Fibroblast of the aortic adventitia (primary cell): ENCODE measurements around the gene SLC24A3. TPM values are rescaled to one million over a fixed set of nuclear protein-coding genes. Genes with fewer than 3 reads are reported as not detected.
A peak's percentile ranks its signal among the peaks of the same experiment; 100 is the strongest.

Experiments used
- DNase-seq: peaks from one replicate; pipeline ENCODE4 v3.0.0-alpha.2; 2010; ENCODE audit warnings: low read depth
- H3K4me3 ChIP-seq: 2 replicates; pipeline ENCODE4 v1.5.1; 2011; ENCODE audit warnings: low read depth, mild to moderate bottlenecking, control low read depth, low read length, moderate library complexity
- total RNA-seq: library from RNA; depleted of rRNA; stranded (reverse); fragments of >200 nt; gene quantifications from 2 replicates; pipeline ENCODE4 v1.2.3, GENCODE V29; 2012; ENCODE audit warnings: low replicate concordance
- TF ChIP-seq, protein P1 (sequence below): IDR thresholded peaks from 2 replicates; pipeline ENCODE4 v1.5.1; 2011; ENCODE audit warnings: mild to moderate bottlenecking, low read length, control low read depth, inconsistent platforms; ENCODE audit not compliant: insufficient read depth

The SLC24A3 gene
- total RNA-seq, 1 donor, result not detected

GRCh38 chr20:19288636-19289035, 76.2 kb downstream of the SLC24A3 start:
- TF ChIP-seq, protein P1, sequence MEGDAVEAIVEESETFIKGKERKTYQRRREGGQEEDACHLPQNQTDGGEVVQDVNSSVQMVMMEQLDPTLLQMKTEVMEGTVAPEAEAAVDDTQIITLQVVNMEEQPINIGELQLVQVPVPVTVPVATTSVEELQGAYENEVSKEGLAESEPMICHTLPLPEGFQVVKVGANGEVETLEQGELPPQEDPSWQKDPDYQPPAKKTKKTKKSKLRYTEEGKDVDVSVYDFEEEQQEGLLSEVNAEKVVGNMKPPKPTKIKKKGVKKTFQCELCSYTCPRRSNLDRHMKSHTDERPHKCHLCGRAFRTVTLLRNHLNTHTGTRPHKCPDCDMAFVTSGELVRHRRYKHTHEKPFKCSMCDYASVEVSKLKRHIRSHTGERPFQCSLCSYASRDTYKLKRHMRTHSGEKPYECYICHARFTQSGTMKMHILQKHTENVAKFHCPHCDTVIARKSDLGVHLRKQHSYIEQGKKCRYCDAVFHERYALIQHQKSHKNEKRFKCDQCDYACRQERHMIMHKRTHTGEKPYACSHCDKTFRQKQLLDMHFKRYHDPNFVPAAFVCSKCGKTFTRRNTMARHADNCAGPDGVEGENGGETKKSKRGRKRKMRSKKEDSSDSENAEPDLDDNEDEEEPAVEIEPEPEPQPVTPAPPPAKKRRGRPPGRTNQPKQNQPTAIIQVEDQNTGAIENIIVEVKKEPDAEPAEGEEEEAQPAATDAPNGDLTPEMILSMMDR, result no peak
- no peak overlapping the region for H3K4me3 ChIP-seq
- no peak for DNase-seq

GRCh38 chr20:19289451-19289850, 77.0 kb downstream of the SLC24A3 start:
- H3K4me3 ChIP-seq, result no peak overlapping the region
- TF ChIP-seq, protein P1, result no peak
- DNase-seq, result no peak

DNA sequence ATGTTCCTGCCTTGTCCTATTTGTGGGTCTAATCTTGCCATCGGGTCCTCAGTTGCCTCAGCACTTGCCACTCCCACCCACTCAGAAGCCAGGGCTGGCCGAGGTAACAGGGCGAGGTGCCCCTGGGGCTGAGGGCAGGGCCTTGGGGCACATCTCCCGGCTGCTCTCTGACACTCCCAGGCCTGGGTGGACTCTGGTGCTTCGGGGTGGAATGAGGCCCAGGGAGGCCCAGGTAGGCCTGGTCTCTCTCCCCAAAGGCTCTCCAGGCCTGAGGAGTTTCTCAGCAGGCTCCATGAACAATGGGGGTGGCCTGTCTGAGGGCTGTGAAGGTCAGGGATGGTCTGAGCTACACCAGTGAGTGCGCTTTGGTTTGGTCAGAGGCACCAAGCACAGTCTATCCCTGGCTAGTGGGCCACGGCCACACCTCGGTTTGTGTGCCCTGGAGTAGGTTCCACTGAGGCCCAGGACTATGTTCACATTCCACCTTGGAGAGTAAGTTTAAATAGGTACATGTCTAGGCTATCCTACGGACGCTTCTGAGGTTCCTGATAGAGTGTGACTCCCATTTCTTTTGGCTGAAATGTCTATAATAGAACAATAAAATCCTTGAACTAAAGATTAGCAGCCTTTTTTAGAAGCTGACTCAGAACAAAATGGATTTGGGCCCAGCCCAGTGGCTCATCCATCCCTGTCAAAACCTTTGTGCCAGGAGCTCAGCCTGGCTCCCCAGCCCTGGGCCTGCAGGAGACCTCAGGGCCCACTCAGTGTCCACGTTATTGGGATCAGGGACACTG, 78.8 kb downstream of the SLC24A3 start:
- TF ChIP-seq, protein P1, result no peak
- H3K4me3 ChIP-seq, result no peak overlapping the region
- peak; percentile 4 for DNase-seq

- TF ChIP-seq, protein P1, result no peak
- H3K4me3 ChIP-seq, result no peak overlapping the region
- DNase-seq, result no peak
Observed at GRCh38 chr20:19291818-19292132, 79.3 kb downstream of the SLC24A3 start.

DNA sequence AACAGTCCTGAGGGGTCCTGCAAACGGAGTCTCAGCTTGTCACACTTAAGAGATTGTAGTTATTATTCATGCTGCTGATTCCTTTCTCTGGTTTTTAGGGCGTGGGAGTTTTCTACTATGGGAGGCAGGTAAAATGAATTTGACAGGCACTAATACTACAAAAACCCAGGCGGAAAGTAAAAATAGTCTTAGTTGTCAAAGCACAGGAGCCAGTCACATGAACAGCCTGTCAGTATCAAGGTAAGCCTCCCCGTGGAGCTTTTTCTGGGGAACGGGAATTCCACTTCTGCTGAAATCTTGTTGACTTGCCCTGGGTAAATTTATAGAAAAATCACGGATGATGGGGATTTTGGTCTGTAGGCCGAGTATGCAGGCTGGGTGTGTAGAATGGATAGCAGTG, 79.8 kb downstream of the SLC24A3 start:
- TF ChIP-seq, protein P1, result no peak
- H3K4me3 ChIP-seq, result no peak overlapping the region
- no peak for DNase-seq

DNA sequence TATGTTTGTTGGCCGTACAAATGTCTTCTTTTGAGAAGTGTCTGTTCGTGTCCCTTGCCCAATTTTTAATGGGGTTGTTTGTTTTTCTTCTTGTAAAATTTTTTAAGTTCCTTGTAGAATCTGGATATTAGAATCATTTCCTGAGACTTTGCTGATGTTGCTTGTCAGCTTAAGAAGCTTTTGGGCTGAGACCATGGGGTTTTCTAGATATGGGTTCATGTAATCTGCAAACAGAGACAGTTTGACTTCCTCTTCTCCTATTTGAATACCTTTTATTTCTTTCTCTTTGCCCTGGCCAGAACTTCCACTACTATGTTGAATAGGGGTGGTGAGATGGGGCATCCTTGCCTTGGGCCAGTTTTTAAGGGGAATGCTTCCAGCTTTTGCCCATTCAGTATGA, 82.6 kb downstream of the SLC24A3 start:
- no peak for DNase-seq
- no peak overlapping the region for H3K4me3 ChIP-seq
- TF ChIP-seq, protein P1, result no peak

- no peak overlapping the region for H3K4me3 ChIP-seq
- no peak for DNase-seq
- TF ChIP-seq, protein P1, result no peak
Observed at GRCh38 chr20:19298652-19299051, 86.2 kb downstream of the SLC24A3 start.
